Pons (tissue), 1 donor: ENCODE data around the gene ZNF507.
A peak's percentile ranks its signal among the peaks of the same experiment; 100 is the strongest.

Experiments
- DNase-seq: peaks from one replicate; pipeline ENCODE4 v3.0.0-alpha.2; 2016; ENCODE audit warnings: low spot score

ZNF507 gene

DNA sequence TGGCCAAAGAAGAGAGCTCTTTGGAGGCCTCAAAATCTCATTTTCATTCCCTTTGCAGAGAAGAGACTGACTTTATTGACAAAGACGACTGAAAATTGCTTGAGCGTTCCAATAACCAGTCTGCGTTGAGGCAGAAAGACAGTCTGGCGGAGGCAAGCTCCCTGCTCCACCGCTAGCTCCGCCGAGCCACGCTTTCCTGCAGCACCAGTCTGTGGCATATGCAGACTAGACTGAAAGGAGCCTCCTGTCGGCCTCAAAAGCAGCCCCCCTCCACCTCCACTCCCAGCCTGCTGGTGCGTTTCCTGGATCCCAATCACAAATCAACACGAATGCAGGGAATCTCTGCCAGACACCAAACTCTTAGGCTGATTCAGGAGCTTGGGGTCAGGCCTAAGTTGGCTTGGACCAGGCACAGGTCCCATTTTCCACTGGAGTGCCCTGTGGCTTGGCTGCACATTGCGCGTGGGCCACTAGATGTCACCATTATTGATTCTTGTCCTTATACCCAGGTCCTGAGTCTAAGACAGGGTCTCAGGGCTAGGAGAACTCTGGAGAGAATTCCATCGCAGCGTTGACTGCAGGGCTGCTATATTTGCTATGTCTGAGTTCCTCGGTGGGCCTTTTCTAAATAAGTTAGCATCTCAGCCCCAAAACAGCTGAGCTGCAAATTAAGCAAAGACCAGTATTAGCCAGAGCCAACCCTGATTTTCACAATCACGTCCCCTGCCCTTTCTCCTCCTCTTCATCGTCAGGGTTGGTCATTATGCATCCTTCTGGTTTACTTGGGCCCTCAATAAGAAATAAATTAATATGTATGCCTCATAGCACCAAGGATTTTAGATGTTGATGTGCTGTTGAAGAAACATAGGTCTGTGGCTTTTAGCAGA is 5.2 kb upstream of the ZNF507 start:
- DNase-seq: peak; percentile 82

DNA sequence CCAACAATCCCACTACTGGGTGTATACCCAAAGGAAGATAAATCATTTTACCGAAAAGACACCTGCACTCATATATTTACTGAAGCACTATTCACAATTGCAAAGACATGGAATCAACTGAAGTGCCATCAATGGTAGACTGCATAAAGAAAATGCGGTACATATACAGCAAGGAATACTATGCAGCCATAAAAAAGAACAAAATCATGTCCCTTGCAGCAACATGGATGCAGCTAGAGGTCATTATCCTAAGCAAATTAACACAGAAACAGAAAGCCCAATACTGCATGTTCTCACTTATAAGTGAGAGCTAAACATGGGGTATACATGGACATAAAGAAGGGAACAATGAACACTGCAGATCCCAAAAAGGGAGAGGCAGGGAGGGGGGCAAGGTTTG is 2.7 kb upstream of the ZNF507 start:
- DNase-seq: no peak

DNA sequence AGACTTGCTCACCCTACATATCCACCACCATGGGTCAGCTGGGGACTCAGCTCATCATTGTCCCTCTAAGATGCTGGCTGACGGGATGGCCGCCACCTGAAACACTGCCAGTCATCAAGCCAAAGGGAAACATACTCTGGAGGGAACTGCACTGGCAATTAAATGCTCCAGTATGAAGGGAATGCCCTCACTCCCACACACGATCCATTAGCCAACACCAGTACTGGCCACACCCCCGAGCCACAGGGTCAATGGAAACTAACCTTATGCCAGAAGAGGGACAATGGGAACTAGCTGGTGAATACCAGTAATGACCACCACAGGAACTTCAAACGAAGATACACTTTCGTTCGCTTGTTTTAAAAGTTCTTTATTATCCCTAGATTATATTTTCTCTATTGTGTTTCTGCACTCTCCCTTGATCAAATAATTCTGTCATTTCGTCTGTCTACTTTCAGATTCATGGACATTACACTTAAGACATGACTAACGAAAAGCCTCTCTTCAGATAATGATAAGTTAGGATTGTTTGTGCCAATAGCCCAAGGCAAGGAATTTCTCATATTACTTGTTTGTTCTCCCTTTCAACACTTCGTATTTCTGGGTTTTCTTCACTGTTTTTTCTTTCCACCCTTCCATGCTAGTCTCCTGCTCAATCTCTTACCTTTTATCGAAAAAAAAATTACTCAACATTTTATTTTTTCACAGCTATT is 1.7 kb upstream of the ZNF507 start:
- DNase-seq: no peak

DNA sequence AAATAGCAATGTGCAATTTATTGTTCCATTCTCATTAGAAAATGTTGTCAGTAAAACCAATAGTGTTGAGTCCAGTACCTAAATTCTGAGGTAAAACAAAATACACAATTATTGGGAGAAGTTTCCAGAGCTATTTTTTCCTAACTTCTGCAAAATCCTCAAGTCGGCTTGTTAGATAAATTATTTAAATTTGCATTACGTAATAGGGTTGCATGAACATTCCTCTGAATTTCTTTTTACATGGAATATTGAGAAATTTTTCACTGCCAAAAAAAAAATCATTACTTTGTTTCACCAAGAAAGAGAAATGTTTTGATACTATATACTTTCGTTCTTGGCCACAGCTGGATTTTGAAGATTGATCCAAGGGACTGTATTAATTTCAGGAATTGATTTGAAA is 1.5 kb downstream of the ZNF507 start:
- DNase-seq: no peak

DNA sequence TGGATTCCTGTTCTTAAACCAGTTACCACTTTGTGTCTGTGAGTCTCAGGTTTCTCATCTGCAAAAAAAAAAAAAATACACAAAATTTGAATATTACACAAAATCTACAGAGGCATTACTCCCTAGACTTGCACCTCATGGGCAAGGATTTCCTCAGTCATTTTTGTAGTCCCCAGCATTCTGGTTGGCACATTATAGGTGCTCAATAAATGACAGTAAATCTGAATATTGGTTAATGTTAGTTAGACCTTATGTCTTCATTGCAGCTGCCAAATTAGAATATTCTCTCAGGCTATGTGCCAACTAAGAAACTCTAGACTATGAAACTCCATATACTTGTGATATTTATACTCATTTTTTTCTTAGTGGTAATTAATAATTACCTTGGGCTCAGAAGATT is 2.2 kb downstream of the ZNF507 start:
- DNase-seq: no peak

DNA sequence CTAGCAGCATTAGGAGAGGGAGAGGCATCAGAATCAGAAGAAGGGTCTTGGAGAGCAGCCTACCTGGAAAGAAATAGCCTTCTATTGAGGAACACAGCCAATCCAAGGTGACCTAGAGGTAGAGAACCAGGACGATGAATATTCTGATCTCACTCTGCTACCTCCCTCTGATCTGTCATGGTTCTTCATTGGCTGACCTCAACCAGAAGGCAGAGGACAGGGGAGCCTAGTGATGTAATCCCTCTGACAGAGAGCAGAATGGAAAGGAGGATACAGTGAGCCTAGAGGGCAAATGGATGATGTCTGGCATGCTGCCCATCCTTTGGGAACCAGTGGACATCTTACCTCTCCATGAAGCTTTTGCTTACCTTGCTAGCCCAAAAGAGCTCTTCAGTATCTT is 3.6 kb downstream of the ZNF507 start:
- DNase-seq: no peak

DNA sequence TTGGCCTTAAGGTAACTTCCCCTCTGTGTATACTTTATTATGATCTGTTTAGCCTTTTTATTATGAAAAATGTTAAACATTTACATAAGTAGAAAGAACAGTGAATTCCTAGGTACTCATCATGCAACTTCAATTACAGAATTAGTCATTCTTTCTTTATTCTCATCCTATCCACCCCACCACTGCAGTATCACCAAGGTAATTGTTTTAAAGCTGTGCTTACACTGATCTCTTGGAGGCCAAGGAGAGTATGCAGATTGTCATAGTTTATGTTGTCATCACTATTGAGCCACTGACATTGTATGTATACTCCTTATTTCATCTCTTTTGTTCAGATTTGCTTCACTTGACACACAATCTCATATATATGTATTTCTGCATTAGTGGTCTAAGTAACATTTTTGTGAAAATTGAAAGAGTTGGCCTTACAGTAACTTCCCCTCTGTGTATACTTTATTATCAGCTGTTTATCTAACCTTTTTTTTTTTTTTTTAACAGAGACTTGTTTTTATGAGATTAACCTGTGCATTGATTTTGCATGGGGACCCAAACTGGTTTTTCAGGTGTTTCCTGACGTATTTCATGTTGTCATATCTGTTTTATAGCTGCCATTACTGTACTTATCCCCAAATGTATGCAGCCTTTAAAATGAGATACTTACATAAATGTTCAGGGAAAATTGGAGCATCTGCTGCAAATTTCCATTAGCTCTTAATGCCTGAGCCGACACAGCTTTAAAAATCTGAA is 4.5 kb downstream of the ZNF507 start:
- DNase-seq: no peak

DNA sequence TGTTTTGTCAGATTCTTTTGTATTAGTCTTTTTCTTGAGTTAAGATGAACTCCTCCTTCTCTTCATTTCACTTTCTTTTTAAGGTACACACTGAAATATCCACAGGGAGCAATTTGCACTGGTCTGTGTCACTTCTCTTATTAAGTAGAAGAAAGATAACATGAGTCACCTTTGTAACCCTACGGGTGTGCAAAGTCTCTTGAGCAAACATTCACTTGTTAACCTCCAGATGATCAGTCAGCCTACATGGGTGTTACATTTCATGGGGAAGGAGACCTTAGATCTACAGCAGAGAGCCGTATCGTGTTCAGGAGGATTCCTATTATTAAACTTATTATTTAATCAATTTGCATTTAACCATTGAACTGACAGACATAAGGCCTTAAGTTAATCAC is 5.1 kb downstream of the ZNF507 start:
- DNase-seq: no peak

DNA sequence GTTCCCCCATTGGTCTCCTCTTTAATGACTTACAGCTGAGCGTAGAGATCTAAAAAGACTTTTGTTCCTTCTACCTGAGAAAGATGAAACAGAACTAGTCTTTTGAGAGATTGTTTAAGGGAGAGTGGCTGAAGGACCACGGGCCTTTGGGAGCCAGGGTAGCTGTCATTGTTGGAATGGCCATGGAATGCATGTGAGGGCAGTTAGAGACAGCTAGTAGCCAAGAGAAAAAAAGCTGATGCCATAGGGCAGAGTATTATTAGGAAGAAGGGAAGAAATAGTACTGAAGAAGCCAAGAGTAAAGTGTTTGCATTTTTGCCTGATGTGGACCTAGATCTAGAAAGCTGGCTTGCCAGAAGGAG is 5.6 kb downstream of the ZNF507 start:
- DNase-seq: no peak

DNA sequence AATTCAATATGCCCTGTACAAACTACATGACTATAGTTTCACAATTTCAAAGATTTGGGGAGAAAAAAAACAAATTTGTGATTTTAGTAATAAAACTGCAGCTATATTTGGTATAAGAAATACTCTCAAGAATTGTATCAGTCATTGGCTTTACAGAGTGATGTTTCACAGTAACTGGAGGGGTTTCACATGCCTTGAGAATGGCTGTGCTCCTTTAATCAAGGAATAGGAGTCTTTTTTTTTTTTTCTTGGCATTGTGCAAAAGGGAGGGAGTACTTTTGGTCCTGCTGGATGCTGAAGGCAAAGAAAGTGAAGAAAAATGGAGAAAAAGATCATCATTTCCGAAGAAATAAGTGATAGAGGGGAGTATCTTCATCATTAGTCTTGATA is 6.8 kb downstream of the ZNF507 start:
- DNase-seq: no peak

DNA sequence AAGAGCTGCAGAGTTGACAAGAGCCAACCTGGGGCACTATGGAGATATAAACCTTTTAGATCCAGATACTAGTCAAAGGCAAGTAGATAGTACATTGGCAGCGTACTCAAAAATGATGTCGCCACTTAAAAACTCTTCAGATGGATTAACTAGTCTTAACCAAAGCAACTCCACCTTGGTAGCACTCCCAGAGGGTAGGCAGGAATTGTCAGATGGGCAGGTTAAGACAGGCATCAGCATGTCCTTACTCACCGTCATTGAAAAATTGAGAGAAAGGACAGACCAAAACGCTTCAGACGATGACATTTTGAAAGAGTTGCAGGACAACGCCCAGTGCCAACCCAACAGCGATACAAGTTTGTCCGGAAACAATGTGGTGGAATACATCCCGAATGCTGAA is 8.9 kb downstream of the ZNF507 start:
- DNase-seq: no peak

DNA sequence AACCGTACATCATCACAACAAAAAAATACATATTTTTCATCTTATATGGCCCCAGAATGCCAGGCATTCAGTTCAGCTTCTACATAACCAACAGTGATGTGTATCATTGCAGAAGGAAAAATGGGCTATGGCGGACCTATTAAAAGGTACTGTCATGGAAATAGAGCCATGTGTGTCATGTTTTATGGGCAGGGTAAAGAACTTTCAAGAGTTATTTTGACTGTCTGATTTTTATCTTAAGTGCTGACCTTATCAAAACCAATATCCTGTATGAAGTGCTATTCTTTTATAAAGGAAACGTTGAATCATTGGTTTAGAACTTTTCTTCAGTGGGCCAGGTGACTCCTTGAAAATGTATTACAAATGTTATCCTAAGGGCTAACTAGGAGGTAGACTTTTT is 9.9 kb downstream of the ZNF507 start:
- no peak for DNase-seq

DNA sequence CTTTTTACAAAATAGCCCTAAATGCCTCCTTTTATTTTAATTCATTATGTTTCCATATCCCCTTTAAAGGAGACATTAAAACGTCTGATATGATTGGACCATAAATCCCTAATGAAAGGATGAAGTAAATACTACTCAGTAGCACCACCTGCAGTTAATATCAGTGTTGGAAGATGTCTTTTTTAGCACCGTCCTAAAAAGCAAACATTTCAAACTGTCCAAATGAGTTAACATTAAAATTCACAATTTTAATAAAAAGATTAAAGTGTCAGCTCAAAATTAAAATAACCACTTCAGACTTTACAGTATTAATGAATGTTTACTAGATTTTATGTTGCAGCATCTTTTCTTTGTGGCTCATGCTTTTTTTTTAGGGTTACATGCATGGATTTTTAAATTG is 12.3 kb downstream of the ZNF507 start:
- DNase-seq: no peak

DNA sequence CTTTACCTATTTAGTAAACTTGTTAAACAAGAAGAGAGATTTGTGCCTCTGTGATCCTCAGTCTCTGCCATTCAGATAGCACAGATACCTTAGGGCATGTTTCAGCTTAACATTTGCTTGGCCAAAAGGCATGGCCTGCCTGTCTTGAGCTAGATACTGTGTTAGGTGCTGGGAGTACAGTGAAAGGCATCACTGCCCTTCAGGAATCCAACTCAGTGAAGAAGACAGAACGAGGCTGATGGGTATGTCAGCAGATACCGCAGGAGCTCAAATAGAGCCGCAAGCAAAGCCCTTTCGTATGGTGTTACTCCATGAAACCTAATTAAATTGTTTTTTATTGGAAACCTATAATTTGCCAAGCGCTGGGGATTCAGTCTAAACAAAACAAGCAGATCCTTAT is 12.9 kb downstream of the ZNF507 start:
- no peak for DNase-seq

DNA sequence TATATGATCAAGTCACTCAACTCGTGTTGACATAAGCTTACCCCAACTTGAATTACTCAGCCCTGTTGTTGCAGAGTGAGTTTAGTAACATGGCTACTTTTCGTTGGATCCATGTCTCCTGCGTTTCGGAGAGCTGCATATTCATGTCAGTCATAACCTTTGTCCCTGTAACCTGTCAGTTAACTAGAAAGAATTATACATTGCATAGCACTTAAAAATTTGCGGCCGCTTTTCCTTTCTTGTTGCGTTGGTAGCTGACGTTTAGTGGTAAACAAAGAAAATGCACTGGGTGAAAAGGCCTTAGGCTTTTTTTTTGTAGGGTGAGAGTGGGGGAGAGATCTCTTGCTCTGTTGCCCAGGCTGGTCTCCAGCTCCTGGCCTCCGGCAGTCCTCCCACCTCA is 14.2 kb downstream of the ZNF507 start:
- DNase-seq: no peak

DNA sequence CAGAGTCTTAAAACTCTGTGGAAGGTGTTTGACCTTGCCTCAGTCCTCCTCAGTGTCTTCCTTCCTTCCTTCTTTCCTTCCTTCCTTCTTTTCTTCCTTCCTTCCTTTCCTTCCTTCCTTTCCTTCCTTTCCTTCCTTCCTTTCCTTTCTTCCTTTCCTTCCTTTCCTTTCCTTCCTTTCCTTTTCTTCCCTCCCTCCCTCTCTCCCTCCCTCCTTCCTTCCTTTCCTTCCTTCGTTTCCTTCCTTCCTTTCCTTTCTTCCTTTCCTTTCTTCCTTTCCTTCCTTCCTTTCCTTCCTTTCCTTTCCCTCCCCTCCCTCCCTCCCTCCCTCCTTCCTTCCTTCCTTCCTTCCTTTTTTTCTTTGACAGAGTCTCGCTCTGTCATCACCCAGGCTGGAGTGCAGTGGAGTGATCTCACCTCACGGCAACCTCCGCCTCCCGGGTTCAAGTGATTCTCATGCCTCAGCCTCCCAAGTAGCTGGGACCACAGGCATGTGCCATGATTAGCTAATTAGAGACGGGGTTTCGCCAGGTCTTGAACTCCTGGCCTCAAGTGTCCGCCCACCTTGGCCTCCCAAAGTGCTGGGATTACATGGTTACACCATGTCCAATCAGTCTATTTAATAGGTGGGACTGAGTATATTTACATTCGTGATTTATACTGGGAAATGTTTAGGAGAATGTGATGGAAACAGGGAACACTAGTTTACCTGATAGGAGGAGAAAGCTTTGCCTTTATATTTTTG is 16.3 kb downstream of the ZNF507 start:
- no peak for DNase-seq

DNA sequence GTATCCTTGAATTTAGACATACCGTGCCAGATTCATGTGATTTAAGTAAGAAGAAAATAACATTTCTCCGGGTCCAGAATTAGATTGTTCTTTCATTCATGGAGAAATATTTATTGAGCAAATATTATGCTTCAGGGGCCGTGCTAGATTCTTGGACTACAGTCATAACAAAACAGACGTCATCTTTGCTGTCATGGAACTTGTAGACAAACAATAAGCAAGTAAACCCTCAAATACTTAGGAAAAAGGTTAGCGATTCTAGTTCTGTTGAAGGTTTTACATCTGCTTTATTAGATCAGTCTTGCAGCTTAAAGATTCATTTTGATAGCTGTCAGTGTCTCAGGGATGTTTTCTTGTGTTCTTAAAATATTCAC is 16.9 kb downstream of the ZNF507 start:
- no peak for DNase-seq

DNA sequence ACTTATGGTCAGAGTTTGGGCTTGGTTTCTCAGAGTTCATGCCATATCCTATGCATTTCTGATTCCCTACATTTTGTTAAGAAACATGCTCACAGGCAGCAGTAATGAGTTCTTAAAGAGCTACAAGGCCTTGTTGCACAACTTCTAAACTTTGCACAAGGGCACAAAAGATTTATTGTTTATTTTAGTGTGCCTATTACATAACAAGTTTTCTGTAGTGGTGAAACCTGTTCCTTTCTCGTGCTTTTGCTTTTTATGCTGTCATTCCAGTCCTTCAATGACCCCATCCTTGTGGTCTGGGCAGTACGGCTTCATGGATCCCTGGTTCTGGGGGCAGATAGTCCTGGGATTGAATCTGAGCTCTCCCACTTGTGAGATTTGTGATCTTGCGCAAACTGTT is 17.8 kb downstream of the ZNF507 start:
- DNase-seq: peak; percentile 68

DNA sequence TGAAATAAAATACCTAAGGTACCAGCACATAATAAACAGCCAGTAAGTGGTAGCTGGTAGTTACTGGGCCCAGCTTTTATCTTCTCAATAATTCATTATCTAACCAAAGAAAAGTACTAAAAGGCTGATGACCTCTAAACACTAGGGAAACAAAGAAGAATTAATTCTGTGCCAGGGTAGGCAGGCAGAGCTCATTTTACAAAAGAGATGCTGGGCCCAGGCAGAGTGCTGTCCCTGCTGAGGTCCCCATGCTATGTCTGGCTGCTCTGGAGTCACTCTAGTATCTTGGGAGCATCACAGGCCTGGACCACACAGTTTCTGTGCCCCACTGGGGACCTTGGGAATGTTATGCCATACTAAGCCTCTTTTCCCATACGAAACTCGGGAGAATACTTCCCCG is 18.2 kb downstream of the ZNF507 start:
- DNase-seq: peak; percentile 83

DNA sequence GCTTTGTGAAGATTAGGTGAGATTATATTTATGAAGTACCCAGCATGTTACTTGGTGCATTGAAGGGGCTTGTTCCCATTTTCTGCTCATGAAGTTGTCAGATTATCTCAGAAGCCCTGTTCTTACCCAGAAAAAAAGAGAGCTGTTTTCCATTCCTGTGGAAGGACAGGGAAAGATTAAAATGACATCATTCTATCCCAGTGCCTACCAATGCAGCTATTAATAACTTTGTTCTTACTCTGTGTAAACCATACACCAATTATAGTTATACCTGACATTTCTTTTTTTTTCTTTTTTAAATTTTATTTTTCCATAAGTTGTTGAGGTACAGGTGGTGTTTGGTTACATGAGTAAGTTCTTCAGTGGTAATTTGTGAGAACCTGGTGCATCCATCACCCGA is 18.6 kb downstream of the ZNF507 start:
- DNase-seq: no peak

DNA sequence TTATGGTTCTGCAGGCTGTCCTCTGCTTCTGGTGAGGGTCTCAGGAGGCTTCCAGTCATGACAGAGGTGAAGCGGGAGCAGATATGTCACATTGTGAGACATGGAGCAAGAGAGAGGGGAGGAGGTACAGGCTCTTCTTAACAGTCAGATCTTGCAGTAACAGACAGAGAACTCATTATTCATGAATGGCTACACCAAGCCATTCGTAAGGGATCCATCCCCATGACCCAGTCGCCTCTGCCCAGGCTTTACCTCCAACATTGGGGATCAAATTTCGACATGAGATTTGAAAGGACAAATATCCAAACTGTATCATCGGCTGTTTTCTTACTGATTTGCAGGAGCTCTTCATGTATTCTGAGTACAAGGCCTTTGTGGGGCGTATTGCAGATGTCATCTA is 21.7 kb downstream of the ZNF507 start:
- peak; percentile 34 for DNase-seq

DNA sequence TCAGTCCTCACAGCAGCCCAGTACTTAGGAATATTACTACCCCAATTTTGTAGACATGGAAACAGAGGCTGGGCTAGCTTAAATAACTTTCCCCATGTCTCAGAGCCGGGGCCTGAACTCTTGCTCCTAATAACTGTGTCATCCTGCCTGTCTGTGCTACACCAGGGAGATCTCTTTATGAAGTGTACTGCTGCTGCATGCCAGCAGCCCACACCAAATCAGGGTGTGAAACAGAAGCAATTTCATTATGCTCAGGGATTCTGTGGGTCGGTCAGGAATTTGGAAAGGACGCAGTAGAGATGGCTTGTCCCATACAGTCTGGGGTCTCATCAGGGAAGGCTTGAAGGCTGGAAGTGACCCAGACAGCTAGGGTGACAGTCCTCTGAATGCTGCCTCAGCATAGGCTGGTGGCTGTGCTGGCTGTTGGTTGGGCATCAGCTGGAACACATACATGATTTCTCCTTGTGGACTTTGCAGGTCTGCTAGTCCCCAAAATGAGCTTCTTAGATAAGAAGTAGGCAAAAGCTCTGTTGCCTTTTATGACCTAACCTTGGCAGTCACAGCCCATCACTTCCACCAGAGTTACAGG is 22.6 kb downstream of the ZNF507 start:
- no peak for DNase-seq
